ENCODE measurements around the gene ARHGEF12.
A peak's percentile ranks its signal among the peaks of the same experiment; 100 is the strongest.

The ARHGEF12 gene

DNA sequence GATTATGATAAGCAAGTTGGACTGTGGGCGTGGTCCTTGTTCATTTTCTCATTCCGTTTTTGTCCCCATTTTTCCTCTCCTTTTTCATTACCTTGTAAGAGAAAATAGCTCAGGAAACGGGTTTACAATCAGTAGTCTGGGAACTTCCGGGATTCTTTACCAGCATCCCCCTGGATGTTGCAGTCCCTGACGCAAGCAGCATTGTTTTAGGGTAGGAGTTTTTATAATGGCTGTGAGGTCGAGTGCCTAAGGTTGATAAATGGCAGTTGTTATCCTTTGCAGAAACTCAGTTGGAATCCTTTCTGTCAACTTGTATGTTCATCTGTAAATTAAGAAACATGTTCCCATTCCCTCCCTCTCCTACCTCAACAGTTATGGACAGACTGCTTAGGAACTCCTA, 68.3 kb downstream of the ARHGEF12 start:
- no peak overlapping the region for H3K27ac ChIP-seq
- DNase-seq (ENCODE audit: low read depth, low spot score) = no peak

DNA sequence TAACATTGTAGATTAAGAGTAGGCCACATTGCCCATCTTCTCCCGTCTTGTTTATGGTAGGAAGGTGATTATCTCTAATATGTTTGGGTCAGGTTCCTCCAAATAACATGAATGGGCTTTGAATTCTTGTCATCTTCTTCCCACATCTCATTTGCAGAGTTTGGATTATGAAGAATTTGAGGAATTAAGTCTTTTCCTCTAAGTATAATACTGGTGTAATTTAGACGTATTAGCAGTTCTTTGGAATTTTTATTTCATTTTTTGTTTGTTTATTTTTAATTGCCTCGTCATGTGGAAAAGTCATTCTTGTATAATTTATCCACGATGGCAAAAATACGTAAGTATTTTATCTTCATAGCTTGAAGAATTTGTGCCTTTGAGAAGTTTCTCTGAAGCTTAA, 73.4 kb downstream of the ARHGEF12 start:
- no peak overlapping the region for H3K27ac ChIP-seq
- no peak for DNase-seq (ENCODE audit: low read depth, low spot score)

DNA sequence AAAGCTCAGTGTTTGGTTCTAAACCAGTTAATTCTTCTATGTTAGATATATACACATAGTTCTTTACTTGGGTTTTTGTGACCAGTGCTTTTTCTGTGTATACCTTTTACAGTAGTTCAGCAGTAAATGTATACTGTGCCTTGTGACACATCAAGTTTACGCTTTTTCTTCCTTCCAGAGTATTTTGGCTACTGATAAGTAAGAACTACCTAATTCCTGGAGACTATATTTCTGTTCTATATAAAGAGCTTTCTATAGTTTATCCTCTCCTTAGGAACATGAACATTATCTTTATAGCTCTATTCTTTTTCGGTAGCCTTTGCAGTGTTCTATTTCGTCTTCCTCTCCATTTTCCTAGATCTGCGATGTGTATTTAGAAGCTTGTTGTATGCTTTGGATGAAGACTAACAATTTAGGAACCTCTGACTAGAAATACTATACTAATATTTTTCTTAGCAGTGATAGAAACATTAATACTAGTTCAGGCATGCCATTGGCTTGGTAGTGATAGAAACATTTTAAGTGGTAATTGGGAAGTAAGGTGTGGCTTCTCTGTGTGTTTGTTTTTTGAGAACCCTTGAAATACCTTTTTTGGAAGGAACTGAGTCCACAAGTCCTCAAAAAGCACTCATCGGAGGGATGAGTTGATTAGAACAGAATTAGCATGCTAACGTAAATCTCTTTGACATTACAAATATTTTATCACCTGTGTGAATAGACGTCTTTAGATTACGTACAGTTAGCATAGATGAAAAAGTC, 74.6 kb downstream of the ARHGEF12 start:
- H3K27ac ChIP-seq = peak overlapping the region; percentile 27
- no peak for DNase-seq (ENCODE audit: low read depth, low spot score)

DNA sequence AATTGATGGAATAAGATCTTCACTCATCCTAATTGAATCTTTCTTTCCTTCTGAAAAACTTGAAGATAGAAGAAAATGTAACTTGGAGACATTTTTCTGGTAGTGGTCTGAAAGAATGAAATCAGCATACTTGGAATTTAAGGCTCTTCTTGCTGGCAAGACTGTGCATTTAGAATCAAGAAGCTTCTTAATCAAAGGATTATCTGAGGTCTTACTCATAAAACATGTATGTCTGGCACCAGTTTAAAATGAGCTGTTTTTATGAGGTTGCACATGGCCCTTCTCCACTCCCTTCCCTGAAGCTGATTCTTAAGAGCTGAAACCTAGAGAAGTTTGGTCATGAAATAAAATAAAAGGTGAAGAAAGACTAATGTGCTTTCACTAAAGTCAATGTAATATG, 77.3 kb downstream of the ARHGEF12 start:
- peak; percentile 64 for DNase-seq (ENCODE audit: low read depth, low spot score)
- H3K27ac ChIP-seq = peak overlapping the region; percentile 60

DNA sequence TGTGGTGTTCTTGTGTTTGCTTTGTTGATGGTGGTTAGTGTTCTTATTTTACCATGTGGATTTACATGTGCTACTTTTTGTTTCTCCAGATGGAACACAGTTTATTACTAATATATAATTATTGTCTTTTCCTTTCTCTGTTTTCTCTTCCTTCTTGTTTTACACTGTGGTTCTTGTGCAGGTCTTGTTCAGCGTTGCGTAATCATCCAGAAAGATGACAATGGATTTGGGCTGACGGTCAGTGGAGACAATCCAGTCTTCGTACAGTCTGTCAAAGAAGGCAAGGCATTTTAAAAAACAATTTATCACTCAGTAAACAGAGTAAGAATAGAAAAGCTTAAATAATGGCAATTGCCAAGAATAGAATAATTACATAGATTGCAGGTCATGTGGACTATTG, 84.4 kb downstream of the ARHGEF12 start:
- no peak overlapping the region for H3K27ac ChIP-seq
- no peak for DNase-seq (ENCODE audit: low read depth, low spot score)

DNA sequence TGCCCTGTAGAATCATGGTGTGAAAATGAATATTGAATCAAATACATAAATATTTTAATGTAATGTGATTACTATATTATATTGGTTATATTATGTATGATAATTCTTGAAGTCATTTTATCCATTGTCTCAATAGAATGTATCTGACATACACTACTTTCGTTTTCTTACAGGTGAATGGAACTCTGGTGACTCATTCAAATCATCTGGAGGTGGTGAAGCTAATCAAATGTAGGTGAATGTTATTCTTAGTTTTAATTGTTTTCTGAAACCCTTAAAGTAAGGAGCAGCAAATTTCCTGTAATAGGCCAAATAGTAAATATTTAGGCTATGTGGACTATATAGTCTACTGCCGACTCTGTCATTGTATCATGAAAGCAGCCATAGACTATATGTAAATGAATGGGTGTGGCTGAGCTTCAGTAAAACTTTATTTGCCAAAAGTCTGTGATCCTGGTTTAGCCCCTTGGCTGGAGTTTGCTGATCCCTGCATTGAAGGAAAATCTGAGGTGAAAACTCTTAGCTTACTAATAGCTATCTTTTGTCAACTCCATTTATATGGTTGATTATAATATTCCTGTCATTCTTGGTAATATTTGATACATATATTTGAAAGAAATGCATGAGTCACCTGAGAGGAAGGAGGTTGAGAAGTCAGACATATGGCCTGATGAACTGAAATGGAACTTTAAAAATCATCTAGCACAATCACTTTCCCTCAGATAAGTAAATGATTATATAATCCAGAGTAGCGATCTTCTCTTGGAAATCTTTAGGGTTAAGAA, 88.2 kb downstream of the ARHGEF12 start:
- no peak for DNase-seq (ENCODE audit: low read depth, low spot score)

DNA sequence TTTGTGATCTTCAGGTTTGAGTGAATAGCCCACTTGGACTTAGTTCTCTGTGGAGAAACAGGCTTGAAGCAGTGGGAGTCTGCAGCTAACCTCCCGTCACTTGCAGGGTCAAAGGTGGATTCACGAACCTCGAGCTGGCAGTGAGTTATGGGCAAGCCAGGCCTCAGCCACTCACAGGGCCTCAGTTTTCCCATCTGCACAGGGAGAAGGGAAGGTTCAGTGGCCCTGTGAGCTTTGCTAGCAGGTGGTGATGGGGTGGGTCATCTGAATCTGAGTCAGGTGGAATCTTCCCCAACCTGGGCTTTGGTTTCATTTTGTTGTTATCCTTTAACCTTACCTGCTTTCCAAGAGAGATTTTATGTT, 88.7 kb downstream of the ARHGEF12 start:
- H3K27ac ChIP-seq = no peak overlapping the region
- DNase-seq (ENCODE audit: low read depth, low spot score) = no peak

More for the DNA sequence above, 88.2 kb downstream of the ARHGEF12 start:
- H3K27ac ChIP-seq = no peak overlapping the region

DNA sequence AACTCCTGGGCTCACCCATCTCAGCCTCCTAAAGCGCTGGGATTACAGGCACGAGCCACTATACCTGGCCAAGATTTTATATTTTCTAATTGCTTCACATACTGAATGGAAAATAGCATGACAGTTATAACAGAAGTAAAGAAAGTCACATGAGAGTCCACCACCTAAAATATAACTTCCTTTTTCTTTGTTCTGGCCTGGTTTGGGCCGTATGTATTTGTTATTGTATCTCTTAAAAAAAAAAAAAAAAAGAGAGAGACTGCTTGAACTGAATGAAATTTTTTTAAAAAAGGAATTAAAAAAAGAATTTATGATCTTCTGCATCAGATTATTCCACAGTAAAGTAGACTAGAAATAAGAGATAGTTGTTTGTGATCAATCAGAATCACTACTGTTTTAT, 89.3 kb downstream of the ARHGEF12 start:
- DNase-seq (ENCODE audit: low read depth, low spot score) = no peak
- H3K27ac ChIP-seq = no peak overlapping the region

DNA sequence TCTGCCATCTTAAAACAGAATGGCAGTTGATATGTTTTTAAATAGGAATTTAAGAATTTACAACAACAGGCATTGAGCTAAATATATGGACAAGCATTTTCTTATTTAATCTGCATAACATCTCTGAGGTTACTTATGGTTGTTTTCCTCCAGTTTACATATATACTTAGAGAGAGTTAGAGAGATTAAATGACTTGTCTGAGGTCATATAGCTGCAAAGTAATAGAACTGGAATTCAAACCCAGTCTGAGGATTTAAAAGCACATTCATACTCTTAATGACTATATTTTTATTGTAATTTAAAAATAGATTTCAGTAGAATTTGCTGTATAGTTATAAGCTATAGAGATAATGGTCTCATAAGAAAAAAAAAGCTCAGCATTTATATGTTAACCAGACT, 93.9 kb downstream of the ARHGEF12 start:
- H3K27ac ChIP-seq = no peak overlapping the region
- DNase-seq (ENCODE audit: low read depth, low spot score) = no peak

DNA sequence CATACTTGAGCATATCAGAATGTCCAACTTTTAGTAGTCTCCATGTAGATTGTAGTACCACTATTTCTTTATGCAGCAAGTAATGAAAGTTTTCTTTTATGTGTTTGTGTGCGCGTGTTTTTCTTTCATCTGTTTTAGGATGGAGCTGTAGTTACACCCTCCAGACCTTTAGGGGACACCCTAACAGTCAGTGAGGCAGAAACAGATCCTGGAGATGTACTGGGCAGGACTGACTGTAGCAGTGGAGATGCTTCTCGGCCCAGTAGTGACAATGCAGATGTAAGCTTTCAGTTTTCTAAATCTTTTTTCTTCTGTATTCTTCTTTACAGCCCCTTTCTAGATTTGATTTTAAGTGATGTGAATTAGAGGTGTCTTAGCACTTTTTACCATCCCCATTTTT, 95.4 kb downstream of the ARHGEF12 start:
- H3K27ac ChIP-seq = peak overlapping the region; percentile 57
- DNase-seq (ENCODE audit: low read depth, low spot score) = no peak

DNA sequence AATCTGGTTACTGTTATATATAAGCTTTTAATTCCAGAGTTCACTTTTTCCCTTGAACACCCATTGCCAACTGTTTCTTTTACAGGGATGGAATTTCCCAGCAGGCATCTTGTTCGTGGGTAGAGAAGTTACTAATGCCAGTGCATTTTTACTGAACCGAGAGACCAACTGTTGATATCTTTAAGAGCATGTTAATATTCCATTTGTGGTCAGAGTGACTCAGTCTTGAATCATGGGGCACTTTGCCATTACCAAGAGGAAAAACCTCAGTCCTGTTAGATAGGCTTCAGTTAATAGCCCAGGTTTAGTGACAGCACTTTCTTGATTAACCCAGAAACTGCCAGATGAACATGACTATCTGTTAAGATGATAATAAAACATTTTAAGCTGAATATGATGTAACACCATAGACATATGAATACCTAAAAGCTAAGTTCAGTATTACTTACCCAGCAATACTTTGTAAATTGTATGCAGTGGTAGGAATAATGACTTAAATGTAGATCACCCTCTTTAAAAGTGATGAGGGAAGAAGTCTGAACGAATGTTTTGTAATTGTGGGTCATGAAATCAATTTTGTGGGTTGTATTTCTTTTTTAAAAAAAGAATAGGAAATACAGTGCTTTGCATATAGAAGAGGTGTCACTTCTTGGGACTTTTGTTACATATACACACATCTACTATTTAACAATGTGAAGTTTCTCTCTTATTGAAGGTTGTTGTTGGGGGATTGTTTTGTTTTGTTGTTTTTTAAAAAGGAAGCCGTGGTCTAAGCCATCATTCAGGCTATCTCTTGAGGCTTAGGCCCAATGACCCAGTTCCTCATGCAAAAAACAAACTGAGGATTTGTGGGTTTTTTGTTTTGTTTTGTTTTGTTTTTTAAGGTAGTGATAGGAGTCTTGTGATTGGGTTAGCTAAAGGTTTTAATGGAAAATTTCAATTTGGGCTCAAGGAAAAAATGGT, 96.1 kb downstream of the ARHGEF12 start:
- H3K27ac ChIP-seq = peak overlapping the region; percentile 57
- peak; percentile 90 for DNase-seq (ENCODE audit: low read depth, low spot score)

DNA sequence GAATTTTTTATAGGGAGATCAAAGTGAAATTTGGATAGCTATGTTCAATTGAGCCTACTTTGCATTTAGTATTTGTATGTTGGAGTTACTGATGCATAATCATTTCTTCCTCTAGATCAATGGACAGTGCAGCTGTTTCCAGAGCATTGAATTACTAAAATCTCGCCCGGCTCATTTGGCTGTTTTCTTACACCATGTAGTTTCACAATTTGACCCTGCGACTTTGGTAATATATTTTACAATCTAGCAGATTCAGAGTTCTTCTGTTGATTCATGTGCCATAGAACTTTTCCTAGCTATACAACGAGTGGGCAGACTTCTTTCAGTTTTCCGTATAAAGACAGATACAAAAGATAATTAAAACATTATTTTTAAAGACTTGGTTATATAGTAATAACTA, 105.4 kb downstream of the ARHGEF12 start:
- H3K27ac ChIP-seq = no peak overlapping the region

DNA sequence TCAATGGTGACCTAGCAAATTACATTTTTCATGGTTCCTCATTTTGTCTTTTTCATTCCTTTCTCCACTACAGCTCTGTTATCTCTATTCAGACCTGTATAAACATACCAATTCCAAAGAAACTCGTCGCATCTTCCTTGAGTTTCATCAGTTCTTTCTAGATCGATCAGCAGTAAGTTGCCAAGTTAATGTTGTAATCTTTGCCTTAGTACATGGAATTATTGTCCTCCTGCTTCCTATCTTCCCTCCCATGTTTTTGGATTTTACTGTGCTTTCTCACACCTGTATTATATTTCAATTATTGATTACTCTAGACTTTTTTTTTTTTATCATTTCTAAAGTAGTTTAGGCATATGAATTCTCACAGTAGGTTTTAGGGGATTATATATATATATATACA, 105.8 kb downstream of the ARHGEF12 start:
- DNase-seq (ENCODE audit: low read depth, low spot score) = no peak
- H3K27ac ChIP-seq = no peak overlapping the region

More for the DNA sequence above, 105.4 kb downstream of the ARHGEF12 start:
- no peak for DNase-seq (ENCODE audit: low read depth, low spot score)

DNA sequence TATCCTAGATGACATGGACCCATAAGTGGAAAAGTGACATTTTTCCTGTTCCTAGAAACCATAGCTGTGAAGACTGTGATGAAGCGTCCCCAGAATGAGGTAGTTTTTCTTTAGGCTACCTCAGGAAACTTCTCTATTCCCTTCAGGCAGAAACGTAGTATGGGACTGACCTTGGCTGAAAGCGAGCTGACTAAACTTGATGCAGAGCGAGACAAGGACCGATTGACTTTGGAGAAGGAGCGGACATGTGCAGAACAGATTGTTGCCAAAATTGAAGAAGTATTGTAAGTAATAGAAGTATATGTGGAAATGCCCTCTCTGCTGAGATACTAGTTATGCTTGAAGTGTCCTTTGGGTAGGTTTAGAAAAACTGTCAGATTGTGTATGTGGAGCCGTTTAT, 110.6 kb downstream of the ARHGEF12 start:
- no peak for DNase-seq (ENCODE audit: low read depth, low spot score)
- no peak overlapping the region for H3K27ac ChIP-seq

DNA sequence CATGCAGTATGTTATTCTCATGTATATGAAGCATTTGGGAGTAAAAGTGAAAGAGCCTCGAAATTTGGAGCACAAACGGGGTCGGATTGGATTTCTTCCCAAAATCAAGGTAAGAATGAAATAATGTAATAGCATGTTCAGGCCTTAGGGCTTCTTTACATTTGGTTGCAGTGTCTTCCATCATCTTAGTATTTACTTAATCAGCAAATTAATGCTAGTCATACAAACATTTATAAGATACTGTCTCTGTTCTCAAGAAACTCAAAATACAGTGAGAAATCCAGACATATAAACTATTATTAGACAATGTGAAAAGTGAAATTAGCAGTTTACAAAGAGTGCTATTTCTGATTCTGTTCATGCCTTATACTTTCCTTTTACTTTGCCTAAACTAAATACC, 112.0 kb downstream of the ARHGEF12 start:
- no peak for DNase-seq (ENCODE audit: low read depth, low spot score)
- no peak overlapping the region for H3K27ac ChIP-seq

DNA sequence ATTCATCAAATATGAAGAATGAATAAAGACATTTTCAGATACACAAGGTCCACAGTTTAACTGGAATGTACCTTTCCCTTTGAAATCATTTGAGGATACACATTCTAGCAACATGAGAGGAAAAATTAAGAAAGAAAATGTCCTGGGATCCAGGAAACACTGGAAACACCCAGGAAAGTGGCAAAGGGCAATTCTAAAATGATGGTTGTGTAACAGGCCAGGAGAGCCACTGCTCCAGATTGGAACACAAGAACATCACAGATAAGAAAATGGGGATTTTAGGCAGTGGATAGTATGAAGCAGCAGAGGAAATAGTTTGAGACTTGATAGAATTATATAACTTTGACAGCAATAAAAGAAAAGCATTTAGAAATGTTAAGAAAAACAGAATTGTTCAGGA, 119.3 kb downstream of the ARHGEF12 start:
- DNase-seq (ENCODE audit: low read depth, low spot score) = no peak
- no peak overlapping the region for H3K27ac ChIP-seq

DNA sequence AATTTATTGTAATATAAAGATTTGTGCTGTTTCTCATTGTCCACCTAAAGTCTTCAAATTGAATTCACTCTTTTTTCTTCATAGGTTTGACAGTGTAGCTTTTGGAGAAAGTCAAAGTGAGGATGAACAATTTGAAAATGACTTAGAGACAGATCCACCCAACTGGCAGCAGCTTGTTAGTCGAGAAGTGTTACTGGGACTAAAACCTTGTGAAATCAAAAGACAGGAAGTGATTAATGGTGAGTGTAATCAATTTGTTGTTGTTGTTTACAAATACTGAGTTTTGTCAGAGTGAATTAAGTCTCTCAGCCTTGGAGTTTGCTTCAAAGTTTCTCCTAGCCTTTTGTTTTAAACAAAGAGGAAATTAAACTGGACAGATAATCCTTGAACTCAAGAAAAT, 121.8 kb downstream of the ARHGEF12 start:
- H3K27ac ChIP-seq = peak overlapping the region; percentile 2
- DNase-seq (ENCODE audit: low read depth, low spot score) = no peak

DNA sequence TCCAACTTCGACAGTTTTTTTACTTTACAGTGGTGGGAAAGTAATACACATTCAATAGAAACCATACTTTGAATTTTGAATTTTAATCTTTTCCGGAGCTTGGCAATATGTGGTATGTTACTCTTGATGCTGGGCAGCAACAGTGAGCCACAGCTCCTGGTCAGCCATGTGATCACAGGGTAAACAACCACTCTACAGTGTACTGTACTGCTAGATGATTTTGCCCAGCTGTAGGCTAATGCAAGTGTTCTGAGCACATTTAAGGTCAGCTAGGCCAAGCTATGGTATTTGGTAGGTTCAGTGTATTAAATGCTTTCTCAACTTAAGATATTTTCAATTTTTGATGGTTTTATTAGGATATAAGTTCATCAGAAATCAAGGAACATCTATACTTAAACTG, 126.6 kb downstream of the ARHGEF12 start:
- no peak overlapping the region for H3K27ac ChIP-seq
- DNase-seq (ENCODE audit: low read depth, low spot score) = no peak

DNA sequence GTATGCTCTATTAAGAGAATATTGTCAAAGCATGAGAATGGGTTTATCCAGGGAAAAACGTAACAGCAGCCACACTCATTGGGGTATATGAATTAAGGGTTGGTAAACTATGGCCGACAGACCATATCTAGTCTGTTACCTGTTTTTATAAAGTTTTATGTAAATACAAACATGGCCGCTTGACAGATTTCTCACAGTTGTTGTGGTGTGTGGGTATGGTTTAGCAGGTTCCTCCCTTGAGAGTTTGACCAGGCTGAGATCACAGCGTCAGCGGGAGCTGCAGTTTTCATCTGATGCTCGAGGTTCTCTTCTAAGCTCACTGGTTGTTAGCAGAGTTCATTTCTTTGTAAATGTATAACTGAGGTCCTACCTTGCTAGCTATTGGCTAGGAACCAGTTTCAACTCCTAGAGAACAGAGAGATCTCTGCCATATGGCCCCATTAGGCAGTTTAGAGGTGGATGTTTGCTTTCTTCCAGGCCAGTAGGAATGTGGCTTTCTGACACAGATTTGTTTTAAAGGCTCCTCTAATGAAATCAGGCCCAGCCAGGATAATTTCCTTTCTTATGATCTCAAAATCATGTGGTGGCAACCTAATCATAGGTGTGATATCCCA, 129.8 kb downstream of the ARHGEF12 start:
- H3K27ac ChIP-seq = no peak overlapping the region
- DNase-seq (ENCODE audit: low read depth, low spot score) = no peak

DNA sequence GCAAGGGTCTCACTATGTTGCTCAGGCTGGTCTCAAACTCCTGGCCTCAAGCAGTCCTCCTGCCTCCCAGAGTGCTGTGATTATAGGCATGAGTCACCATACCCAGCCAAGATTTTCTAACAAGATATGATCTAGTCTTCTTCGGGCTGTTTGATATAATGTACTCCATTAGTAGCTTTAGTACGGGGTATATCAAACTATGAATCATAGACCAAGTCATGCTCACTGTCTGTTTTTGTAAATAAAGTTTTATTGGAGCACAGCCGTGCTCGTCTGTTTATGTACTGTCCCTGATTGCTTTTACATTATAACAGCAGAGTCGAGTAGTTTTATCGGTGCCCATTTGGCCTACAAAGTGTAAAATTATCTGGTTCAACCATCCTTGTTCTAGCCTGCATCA, 131.4 kb downstream of the ARHGEF12 start:
- no peak for DNase-seq (ENCODE audit: low read depth, low spot score)
- H3K27ac ChIP-seq = no peak overlapping the region
